Uterus (tissue), 4 donors: ENCODE data around the gene RTEL1. TPM values are rescaled to one million over a fixed set of nuclear protein-coding genes. Genes with fewer than 3 reads are reported as not detected.
"Not testable (repeated sequence)": the region's sequence is repeated elsewhere in the genome, so short reads cannot be mapped to it uniquely, and the experiment has no call there.

Experiments used
- DNase-seq, 2 donors: peaks; one replicate each; pipeline ENCODE4 v3.0.0-alpha.2; 2019 to 2020
- H3K27ac ChIP-seq, 2 donors: fragments of 200-600 bp; sonication (generic); 1 replicate in 1 of 2; 2 replicates in 1 of 2; pipeline ENCODE4 v1.5.1; 2016 to 2018
- H3K27me3 ChIP-seq, 2 donors: fragments of 200-600 bp; sonication (generic); one replicate each; pipeline ENCODE4 v1.5.1; 2018 to 2019; ENCODE audit warnings: control low read depth in 1 of 2
- H3K36me3 ChIP-seq, 2 donors: fragments of 200-600 bp; sonication (generic); one replicate each; pipeline ENCODE4 v1.5.1; 2019; ENCODE audit warnings: control low read depth in 1 of 2
- H3K4me1 ChIP-seq, 2 donors: fragments of 200-600 bp; sonication (generic); one replicate each; pipeline ENCODE4 v1.5.1; 2018 to 2019; ENCODE audit warnings: control low read depth in 1 of 2
- H3K4me3 ChIP-seq, 2 donors: fragments of 200-600 bp; sonication (generic); 1 replicate in 1 of 2; 2 replicates in 1 of 2; pipeline ENCODE4 v1.5.1; 2018 to 2019; ENCODE audit warnings: mild to moderate bottlenecking in 1 of 2
- H3K9me3 ChIP-seq, 2 donors: fragments of 200-600 bp; sonication (generic); one replicate each; pipeline ENCODE4 v1.5.1; 2019; ENCODE audit warnings: control low read depth in 1 of 2
- CTCF ChIP-seq, 4 experiments: fragments of 200-600 bp in 2 of 4; fragments of 450-650 bp in 2 of 4; sonication (generic) in 2 of 4; IDR thresholded peaks; one replicate each; pipeline ENCODE4 v1.5.1; 2016 to 2019; ENCODE audit warnings: antibody characterized with exemption in 4 of 4, mild to moderate bottlenecking in 2 of 4, moderate library complexity in 1 of 4
- POLR2A ChIP-seq, 2 donors: fragments of 450-650 bp; IDR thresholded peaks; one replicate each; pipeline ENCODE4 v1.6.1; 2016; ENCODE audit warnings: antibody characterized with exemption in 2 of 2, mild to moderate bottlenecking in 1 of 2, moderate library complexity in 1 of 2
- intact Hi-C: fragments of 100-400 bp; cut with DNase I; formaldehyde crosslinking; loops from one replicate; pipeline ENCODE4 v1.15.1; 2023; ENCODE audit warnings: low total_unique reads
- total RNA-seq, 4 donors: library from RNA; depleted of rRNA in 3 of 4; stranded (reverse); fragments of >200 nt in 3 of 4; gene quantifications; one replicate each; pipeline versions ENCODE4 v1.1.0 to v1.2.4, GENCODE V29; 2014 to 2023
- donor health status: DM: yes; HTN: yes; CAD: no.

The RTEL1 gene
- total RNA-seq, 4 donors from 2014 or later = 17.4 to 56.5 (median 26.6) TPM

- DNase-seq, H3K27ac ChIP-seq, H3K4me1 ChIP-seq, intact Hi-C loops, H3K36me3 ChIP-seq, H3K9me3 ChIP-seq, H3K27me3 ChIP-seq, H3K4me3 ChIP-seq: not testable (repeated sequence)
- TF ChIP-seq CTCF (IDR thresholded peaks at IDR 0.05) = peak in 2 of 4 experiments; percentile 19 to 20
These were observed 44.1 kb upstream of the RTEL1 start for GRCh38 chr20:63613863-63614594.

GRCh38 chr20:63617092-63617875 lies 40.8 kb upstream of the RTEL1 start:
- Histone ChIP-seq H3K36me3 (no peaks in the 10 kb centered on the region), H3K27me3 (no peaks in the 10 kb centered on the region), H3K4me1 (no peaks in the 10 kb centered on the region), H3K9me3 (no peaks in the 10 kb centered on the region), H3K27ac (no peak overlapping the region), H3K4me3 (no peak overlapping the region)
- no peak for DNase-seq
- no peak for TF ChIP-seq POLR2A (IDR thresholded peaks at IDR 0.05)
- no peak for TF ChIP-seq CTCF (IDR thresholded peaks at IDR 0.05)
- intact Hi-C loops = no loop called here

- Histone ChIP-seq H3K36me3 (no peaks in the 10 kb centered on the region), H3K4me1 (no peaks in the 10 kb centered on the region), H3K4me3 (no peak overlapping the region), H3K27ac (no peak overlapping the region), H3K9me3 (no peaks in the 10 kb centered on the region), H3K27me3 (no peaks in the 10 kb centered on the region)
- DNase-seq = no peak
- intact Hi-C loops = no loop called here
- no peak for TF ChIP-seq POLR2A (IDR thresholded peaks at IDR 0.05)
- no peak for TF ChIP-seq CTCF (IDR thresholded peaks at IDR 0.05)
These were observed 40.2 kb upstream of the RTEL1 start for GRCh38 chr20:63617876-63618265.

- no peak overlapping the region for H3K27ac ChIP-seq
- TF ChIP-seq CTCF (IDR thresholded peaks at IDR 0.05) = no peak
- no peak for TF ChIP-seq POLR2A (IDR thresholded peaks at IDR 0.05)
- no peaks in the 10 kb centered on the region for H3K9me3 ChIP-seq
- H3K36me3 ChIP-seq = no peaks in the 10 kb centered on the region
- intact Hi-C loops = no loop called here
- H3K4me1 ChIP-seq = no peaks in the 10 kb centered on the region
- DNase-seq = no peak
- no peak overlapping the region for H3K4me3 ChIP-seq
- no peaks in the 10 kb centered on the region for H3K27me3 ChIP-seq
These were observed 39.7 kb upstream of the RTEL1 start for GRCh38 chr20:63618291-63618980.

- Histone ChIP-seq H3K36me3 (no peaks in the 10 kb centered on the region), H3K27me3 (no peaks in the 10 kb centered on the region), H3K9me3 (no peaks in the 10 kb centered on the region), H3K4me3 (no peak overlapping the region), H3K4me1 (no peaks in the 10 kb centered on the region), H3K27ac (no peak overlapping the region)
- intact Hi-C loops = no loop called here
- no peak for TF ChIP-seq POLR2A (IDR thresholded peaks at IDR 0.05)
- TF ChIP-seq CTCF (IDR thresholded peaks at IDR 0.05) = no peak
- DNase-seq = no peak
These were observed 39.0 kb upstream of the RTEL1 start for GRCh38 chr20:63619086-63619485.
